Liver (tissue), 9 donors: ENCODE measurements around the gene KLF5. TPM values are rescaled to one million over a fixed set of nuclear protein-coding genes. Genes with fewer than 3 reads are reported as not detected.

Experiments used
- DNase-seq: peaks from one replicate; pipeline ENCODE4 v3.0.0-alpha.2; 2017; ENCODE audit warnings: low spot score
- H3K27ac ChIP-seq, 2 donors: one replicate each; pipeline ENCODE4 v1.7.0; 2013; ENCODE audit warnings: inconsistent platforms in 2 of 2, low read length in 2 of 2, control low read depth in 1 of 2, low read depth in 1 of 2, mild to moderate bottlenecking in 1 of 2
- H3K27me3 ChIP-seq, 4 donors: one replicate each; pipeline versions ENCODE4 v1.6.1 to v1.7.0; 2013; ENCODE audit warnings: low read length in 3 of 4, inconsistent platforms in 1 of 4, mild to moderate bottlenecking in 1 of 4, moderate library complexity in 1 of 4; ENCODE audit not compliant: control insufficient read depth in 4 of 4, insufficient read depth in 4 of 4
- H3K36me3 ChIP-seq, 4 donors: one replicate each; pipeline versions ENCODE4 v1.6.1 to v1.7.0; 2013; ENCODE audit warnings: low read length in 3 of 4, mild to moderate bottlenecking in 3 of 4, low read depth in 1 of 4, moderate library complexity in 1 of 4; ENCODE audit not compliant: control insufficient read depth in 4 of 4, insufficient read depth in 3 of 4
- H3K4me1 ChIP-seq, 4 donors: one replicate each; pipeline versions ENCODE4 v1.6.1 to v1.7.0; 2013; ENCODE audit warnings: low read length in 3 of 4, mild to moderate bottlenecking in 3 of 4, moderate library complexity in 1 of 4; ENCODE audit not compliant: control insufficient read depth in 4 of 4, insufficient read depth in 4 of 4
- H3K4me3 ChIP-seq, 3 donors: one replicate each; pipeline versions ENCODE4 v1.6.1 to v1.7.0; 2013; ENCODE audit warnings: low read length in 3 of 3, control low read depth in 1 of 3, low read depth in 1 of 3, mild to moderate bottlenecking in 1 of 3
- H3K9ac ChIP-seq, 2 donors: one replicate each; pipeline ENCODE4 v1.7.0; 2013; ENCODE audit warnings: low read length in 2 of 2, mild to moderate bottlenecking in 2 of 2, moderate library complexity in 2 of 2, control low read depth in 1 of 2, low read depth in 1 of 2
- H3K9me3 ChIP-seq, 4 donors: one replicate each; pipeline versions ENCODE4 v1.6.1 to v1.7.0; 2013; ENCODE audit warnings: low read length in 3 of 4; ENCODE audit not compliant: control insufficient read depth in 4 of 4
- EGR1 ChIP-seq, 2 donors: IDR thresholded peaks; 2 replicates each; pipeline ENCODE4 v1.6.1; 2016 to 2018; ENCODE audit warnings: antibody characterized with exemption in 2 of 2, low read depth in 2 of 2
- FOXA1 ChIP-seq: IDR thresholded peaks from 2 replicates; pipeline ENCODE4 v1.6.1; 2016; ENCODE audit warnings: antibody characterized with exemption
- FOXA2 ChIP-seq: IDR thresholded peaks from 2 replicates; pipeline ENCODE4 v1.6.1; 2016; ENCODE audit warnings: antibody characterized with exemption
- GABPA ChIP-seq, 2 donors: IDR thresholded peaks in 1 of 2; conservative IDR thresholded peaks in 1 of 2; 2 replicates each; pipeline ENCODE4 v1.6.1; 2016; ENCODE audit warnings: antibody characterized with exemption in 2 of 2, mild to moderate bottlenecking in 1 of 2, moderate library complexity in 1 of 2
- HNF4G ChIP-seq: IDR thresholded peaks from 2 replicates; pipeline ENCODE4 v1.6.1; 2016; ENCODE audit warnings: antibody characterized with exemption
- JUND ChIP-seq, 2 donors: IDR thresholded peaks; 2 replicates each; pipeline ENCODE4 v1.6.1; 2016; ENCODE audit warnings: antibody characterized with exemption in 2 of 2
- NR2F2 ChIP-seq: IDR thresholded peaks from 2 replicates; pipeline ENCODE4 v1.6.1; 2016; ENCODE audit warnings: antibody characterized with exemption
- RAD21 ChIP-seq, 2 donors: IDR thresholded peaks; 2 replicates each; pipeline ENCODE4 v1.6.1; 2016; ENCODE audit warnings: antibody characterized with exemption in 2 of 2, mild to moderate bottlenecking in 2 of 2
- RXRA ChIP-seq, 2 donors: IDR thresholded peaks; 2 replicates each; pipeline ENCODE4 v1.6.1; 2017 to 2018; ENCODE audit warnings: antibody characterized with exemption in 2 of 2, mild to moderate bottlenecking in 1 of 2
- SP1 ChIP-seq: IDR thresholded peaks from 2 replicates; pipeline ENCODE4 v1.6.1; 2018; ENCODE audit warnings: antibody characterized with exemption, mild to moderate bottlenecking
- TAF1 ChIP-seq: conservative IDR thresholded peaks from 2 replicates; pipeline ENCODE4 v1.6.1; 2016; ENCODE audit warnings: antibody characterized with exemption, mild to moderate bottlenecking
- YY1 ChIP-seq: IDR thresholded peaks from 2 replicates; pipeline ENCODE4 v1.6.1; 2016; ENCODE audit warnings: antibody characterized with exemption, mild to moderate bottlenecking
- WGBS: extraction: QIAGEN DNeasy Blood & Tissue Kit; methylation state at CpG from one replicate; pipeline ENCODE4 v1.1.7; 2013; 5-methylcytosine and 5-hydroxymethylcytosine counted together
- polyA plus RNA-seq, 2 donors: library from polyadenylated mRNA; stranded (reverse) in 1 of 2; unstranded in 1 of 2; fragments of 200-250 nt in 1 of 2; fragments of >200 nt in 1 of 2; fragmentation: Nextera tagmentation in 1 of 2; extraction: Ambion mirVana in 1 of 2; gene quantifications; one replicate each; pipeline versions ENCODE4 v1.2.1 to v1.2.3, GENCODE V29; 2013 to 2015
- total RNA-seq, 2 donors: library from RNA; depleted of rRNA; stranded (reverse); fragments of >200 nt; gene quantifications; one replicate each; pipeline ENCODE4 v1.2.3, GENCODE V29; 2014
- TF ChIP-seq, protein P1 (sequence below): IDR thresholded peaks from 2 replicates; pipeline ENCODE4 v1.6.1; 2016; ENCODE audit warnings: antibody characterized with exemption
- TF ChIP-seq, protein P2 (sequence below): IDR thresholded peaks from 2 replicates; pipeline ENCODE4 v1.6.1; 2016; ENCODE audit warnings: antibody characterized with exemption
- TF ChIP-seq, protein P3 (sequence below): IDR thresholded peaks from 2 replicates; pipeline ENCODE4 v1.6.1; 2016; ENCODE audit warnings: antibody characterized with exemption, mild to moderate bottlenecking
- TF ChIP-seq, protein P4 (sequence below): IDR thresholded peaks from 2 replicates; pipeline ENCODE4 v1.6.1; 2016; ENCODE audit warnings: antibody characterized with exemption
- TF ChIP-seq, protein P5 (sequence below): fragments of 150-350 bp; IDR thresholded peaks from 2 replicates; pipeline ENCODE4 v1.5.1; 2017; ENCODE audit warnings: improper control_type of control experiment, low read depth, low read length; ENCODE audit not compliant: missing input control
- donor health status: healthy.
- donor health status: healthy.
- donor health status: healthy.
- donor health status: healthy.
- donor health status: healthy.

KLF5 gene
- under 1 TPM; 0.33 to 0.61 TPM for total RNA-seq
- under 1 TPM; 0.25 to 0.38 TPM for polyA plus RNA-seq

DNA sequence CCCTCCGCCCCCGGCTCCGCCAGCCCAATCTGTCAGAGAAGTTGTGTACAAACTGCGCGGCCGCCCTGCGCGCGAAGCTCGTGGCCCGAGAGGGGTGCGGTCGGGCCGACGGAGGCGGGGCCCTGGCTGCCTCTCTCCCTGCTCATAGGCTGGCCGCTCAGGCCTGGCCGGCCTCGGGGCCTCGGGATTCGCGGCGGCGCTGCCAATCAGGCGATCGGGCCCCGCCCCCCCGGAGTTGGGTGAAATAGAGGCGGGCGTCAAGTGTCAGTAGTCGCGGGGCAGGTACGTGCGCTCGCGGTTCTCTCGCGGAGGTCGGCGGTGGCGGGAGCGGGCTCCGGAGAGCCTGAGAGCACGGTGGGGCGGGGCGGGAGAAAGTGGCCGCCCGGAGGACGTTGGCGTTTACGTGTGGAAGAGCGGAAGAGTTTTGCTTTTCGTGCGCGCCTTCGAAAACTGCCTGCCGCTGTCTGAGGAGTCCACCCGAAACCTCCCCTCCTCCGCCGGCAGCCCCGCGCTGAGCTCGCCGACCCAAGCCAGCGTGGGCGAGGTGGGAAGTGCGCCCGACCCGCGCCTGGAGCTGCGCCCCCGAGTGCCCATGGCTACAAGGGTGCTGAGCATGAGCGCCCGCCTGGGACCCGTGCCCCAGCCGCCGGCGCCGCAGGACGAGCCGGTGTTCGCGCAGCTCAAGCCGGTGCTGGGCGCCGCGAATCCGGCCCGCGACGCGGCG lies at the start of gene KLF5:
KLF5 (plus strand) TSS at position 270 of the 724 bp plus-strand sequence; CDS start at position 593, 323 bp downstream.
- Histone ChIP-seq H3K27ac (no peak within 1 kb of the TSS), H3K4me3 (peak within 1 kb of the TSS; percentile 68 to 86 (median 84)), H3K36me3 (no peaks in the 10 kb centered on the region), H3K27me3 (no peaks in the 10 kb centered on the region), H3K4me1 (peaks cover 2 to 21% (median 13%) of the 10 kb centered on the region in 4 donors), H3K9me3 (no peaks in the 10 kb centered on the region), H3K9ac (peak within 1 kb of the TSS in 1 of 2 donors; percentile 33)
- TF ChIP-seq JUND (IDR thresholded peaks at IDR 0.05), result no peak
- TF ChIP-seq, protein P1, sequence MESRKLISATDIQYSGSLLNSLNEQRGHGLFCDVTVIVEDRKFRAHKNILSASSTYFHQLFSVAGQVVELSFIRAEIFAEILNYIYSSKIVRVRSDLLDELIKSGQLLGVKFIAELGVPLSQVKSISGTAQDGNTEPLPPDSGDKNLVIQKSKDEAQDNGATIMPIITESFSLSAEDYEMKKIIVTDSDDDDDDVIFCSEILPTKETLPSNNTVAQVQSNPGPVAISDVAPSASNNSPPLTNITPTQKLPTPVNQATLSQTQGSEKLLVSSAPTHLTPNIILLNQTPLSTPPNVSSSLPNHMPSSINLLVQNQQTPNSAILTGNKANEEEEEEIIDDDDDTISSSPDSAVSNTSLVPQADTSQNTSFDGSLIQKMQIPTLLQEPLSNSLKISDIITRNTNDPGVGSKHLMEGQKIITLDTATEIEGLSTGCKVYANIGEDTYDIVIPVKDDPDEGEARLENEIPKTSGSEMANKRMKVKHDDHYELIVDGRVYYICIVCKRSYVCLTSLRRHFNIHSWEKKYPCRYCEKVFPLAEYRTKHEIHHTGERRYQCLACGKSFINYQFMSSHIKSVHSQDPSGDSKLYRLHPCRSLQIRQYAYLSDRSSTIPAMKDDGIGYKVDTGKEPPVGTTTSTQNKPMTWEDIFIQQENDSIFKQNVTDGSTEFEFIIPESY, result no peak
- TF ChIP-seq RAD21 (IDR thresholded peaks at IDR 0.05), result peak; percentile 12 to 16
- TF ChIP-seq FOXA2, result peak; percentile 51
- TF ChIP-seq RXRA (IDR thresholded peaks at IDR 0.05), result no peak
- TF ChIP-seq FOXA1, result peak; percentile 9
- TF ChIP-seq HNF4G, result no peak
- peak; percentile 78 for TF ChIP-seq SP1
- TF ChIP-seq EGR1 (IDR thresholded peaks at IDR 0.05; ENCODE audit: low read depth in 2 of 2), result peak in 1 of 2 donors; percentile 39
- peak; percentile 95 for DNase-seq
- WGBS, result under 1% methylated on average over 93 of the region's 93 CpGs

DNA sequence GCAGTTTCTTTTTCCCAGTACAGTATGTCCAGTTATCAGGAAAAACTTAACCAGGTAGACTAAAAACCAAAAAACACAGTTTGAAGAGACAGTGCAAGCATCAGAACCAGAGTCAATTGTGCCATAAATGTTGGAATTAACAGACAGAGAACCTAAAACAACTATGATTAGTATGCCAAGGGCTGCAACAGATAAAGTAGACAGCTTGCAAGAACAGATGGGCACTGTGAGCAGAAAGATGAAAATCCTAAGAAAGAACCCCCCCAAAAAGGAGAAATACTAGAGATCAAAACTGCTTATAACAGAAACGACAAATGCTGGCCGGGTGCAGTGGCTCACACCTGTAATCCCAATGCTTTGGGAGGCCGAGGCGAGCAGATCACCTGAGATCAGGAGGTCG lies 47.1 kb upstream of the KLF5 start:
- Histone ChIP-seq H3K4me3 (no peak overlapping the region), H3K27ac (no peak overlapping the region), H3K9me3 (no peaks in the 10 kb centered on the region), H3K36me3 (peaks cover 0 to 4% (median 0%) of the 10 kb centered on the region in 4 donors), H3K9ac (no peak overlapping the region), H3K4me1 (no peaks in the 10 kb centered on the region), H3K27me3 (no peaks in the 10 kb centered on the region)
- TF ChIP-seq RXRA (IDR thresholded peaks at IDR 0.05), result no peak
- no peak for TF ChIP-seq JUND (IDR thresholded peaks at IDR 0.05)
- no peak for TF ChIP-seq HNF4G
- no peak for TF ChIP-seq EGR1 (IDR thresholded peaks at IDR 0.05; ENCODE audit: low read depth in 2 of 2)
- no peak for TF ChIP-seq FOXA2
- TF ChIP-seq, protein P2, sequence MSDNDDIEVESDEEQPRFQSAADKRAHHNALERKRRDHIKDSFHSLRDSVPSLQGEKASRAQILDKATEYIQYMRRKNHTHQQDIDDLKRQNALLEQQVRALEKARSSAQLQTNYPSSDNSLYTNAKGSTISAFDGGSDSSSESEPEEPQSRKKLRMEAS, result no peak
- TF ChIP-seq GABPA (IDR thresholded peaks at IDR 0.05 in 1 of 2, conservative IDR thresholded peaks at IDR 0.05 in 1 of 2), result no peak
- no peak for TF ChIP-seq FOXA1
- TF ChIP-seq YY1, result no peak
- TF ChIP-seq NR2F2, result no peak
- TF ChIP-seq RAD21 (IDR thresholded peaks at IDR 0.05), result no peak
- TF ChIP-seq, protein P3, sequence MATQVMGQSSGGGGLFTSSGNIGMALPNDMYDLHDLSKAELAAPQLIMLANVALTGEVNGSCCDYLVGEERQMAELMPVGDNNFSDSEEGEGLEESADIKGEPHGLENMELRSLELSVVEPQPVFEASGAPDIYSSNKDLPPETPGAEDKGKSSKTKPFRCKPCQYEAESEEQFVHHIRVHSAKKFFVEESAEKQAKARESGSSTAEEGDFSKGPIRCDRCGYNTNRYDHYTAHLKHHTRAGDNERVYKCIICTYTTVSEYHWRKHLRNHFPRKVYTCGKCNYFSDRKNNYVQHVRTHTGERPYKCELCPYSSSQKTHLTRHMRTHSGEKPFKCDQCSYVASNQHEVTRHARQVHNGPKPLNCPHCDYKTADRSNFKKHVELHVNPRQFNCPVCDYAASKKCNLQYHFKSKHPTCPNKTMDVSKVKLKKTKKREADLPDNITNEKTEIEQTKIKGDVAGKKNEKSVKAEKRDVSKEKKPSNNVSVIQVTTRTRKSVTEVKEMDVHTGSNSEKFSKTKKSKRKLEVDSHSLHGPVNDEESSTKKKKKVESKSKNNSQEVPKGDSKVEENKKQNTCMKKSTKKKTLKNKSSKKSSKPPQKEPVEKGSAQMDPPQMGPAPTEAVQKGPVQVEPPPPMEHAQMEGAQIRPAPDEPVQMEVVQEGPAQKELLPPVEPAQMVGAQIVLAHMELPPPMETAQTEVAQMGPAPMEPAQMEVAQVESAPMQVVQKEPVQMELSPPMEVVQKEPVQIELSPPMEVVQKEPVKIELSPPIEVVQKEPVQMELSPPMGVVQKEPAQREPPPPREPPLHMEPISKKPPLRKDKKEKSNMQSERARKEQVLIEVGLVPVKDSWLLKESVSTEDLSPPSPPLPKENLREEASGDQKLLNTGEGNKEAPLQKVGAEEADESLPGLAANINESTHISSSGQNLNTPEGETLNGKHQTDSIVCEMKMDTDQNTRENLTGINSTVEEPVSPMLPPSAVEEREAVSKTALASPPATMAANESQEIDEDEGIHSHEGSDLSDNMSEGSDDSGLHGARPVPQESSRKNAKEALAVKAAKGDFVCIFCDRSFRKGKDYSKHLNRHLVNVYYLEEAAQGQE, result no peak
- TF ChIP-seq, protein P4, sequence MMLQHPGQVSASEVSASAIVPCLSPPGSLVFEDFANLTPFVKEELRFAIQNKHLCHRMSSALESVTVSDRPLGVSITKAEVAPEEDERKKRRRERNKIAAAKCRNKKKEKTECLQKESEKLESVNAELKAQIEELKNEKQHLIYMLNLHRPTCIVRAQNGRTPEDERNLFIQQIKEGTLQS, result no peak
- TF ChIP-seq, protein P5, sequence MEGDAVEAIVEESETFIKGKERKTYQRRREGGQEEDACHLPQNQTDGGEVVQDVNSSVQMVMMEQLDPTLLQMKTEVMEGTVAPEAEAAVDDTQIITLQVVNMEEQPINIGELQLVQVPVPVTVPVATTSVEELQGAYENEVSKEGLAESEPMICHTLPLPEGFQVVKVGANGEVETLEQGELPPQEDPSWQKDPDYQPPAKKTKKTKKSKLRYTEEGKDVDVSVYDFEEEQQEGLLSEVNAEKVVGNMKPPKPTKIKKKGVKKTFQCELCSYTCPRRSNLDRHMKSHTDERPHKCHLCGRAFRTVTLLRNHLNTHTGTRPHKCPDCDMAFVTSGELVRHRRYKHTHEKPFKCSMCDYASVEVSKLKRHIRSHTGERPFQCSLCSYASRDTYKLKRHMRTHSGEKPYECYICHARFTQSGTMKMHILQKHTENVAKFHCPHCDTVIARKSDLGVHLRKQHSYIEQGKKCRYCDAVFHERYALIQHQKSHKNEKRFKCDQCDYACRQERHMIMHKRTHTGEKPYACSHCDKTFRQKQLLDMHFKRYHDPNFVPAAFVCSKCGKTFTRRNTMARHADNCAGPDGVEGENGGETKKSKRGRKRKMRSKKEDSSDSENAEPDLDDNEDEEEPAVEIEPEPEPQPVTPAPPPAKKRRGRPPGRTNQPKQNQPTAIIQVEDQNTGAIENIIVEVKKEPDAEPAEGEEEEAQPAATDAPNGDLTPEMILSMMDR, result no peak
- TF ChIP-seq, protein P1, result no peak
- TF ChIP-seq SP1, result no peak
- TF ChIP-seq TAF1, result no peak
- 89% methylated on average over 5 of the region's 5 CpGs for WGBS
- DNase-seq, result no peak
